ENCODE results near the gene RCE1.
A peak's percentile ranks its signal among the peaks of the same experiment; 100 is the strongest.

Gene RCE1

GRCh38 chr11:66845143-66845875, 2.1 kb downstream of the RCE1 start:
- no peak for DNase-seq

- DNase-seq, result no peak
Observed at GRCh38 chr11:66845876-66846212, 2.6 kb downstream of the RCE1 start.

GRCh38 chr11:66846671-66847091, 3.4 kb downstream of the RCE1 start:
- no peak for DNase-seq

- DNase-seq, result no peak
Observed at GRCh38 chr11:66847461-66848232, 4.4 kb downstream of the RCE1 start.

GRCh38 chr11:66848671-66849500, 5.6 kb downstream of the RCE1 start:
- DNase-seq, result no peak

- no peak for DNase-seq
Observed at GRCh38 chr11:66849501-66850234, 6.4 kb downstream of the RCE1 start.

- no peak for DNase-seq
Observed at GRCh38 chr11:66850235-66850587, 7.0 kb downstream of the RCE1 start.

- no peak for DNase-seq
Observed at GRCh38 chr11:66850588-66851238, 7.5 kb downstream of the RCE1 start.

- DNase-seq, result no peak
Observed at GRCh38 chr11:66851239-66851596, 8.0 kb downstream of the RCE1 start.

- peak; percentile 43 for DNase-seq
Observed at GRCh38 chr11:66851698-66852465, 8.6 kb downstream of the RCE1 start.

GRCh38 chr11:66852466-66853241, 9.4 kb downstream of the RCE1 start:
- DNase-seq, result no peak

- DNase-seq, result no peak
Observed at GRCh38 chr11:66853242-66854229, 10.3 kb downstream of the RCE1 start.

GRCh38 chr11:66854231-66854661, 11.0 kb downstream of the RCE1 start:
- DNase-seq, result no peak

GRCh38 chr11:66854729-66855211, 11.5 kb downstream of the RCE1 start:
- no peak for DNase-seq

GRCh38 chr11:66855574-66856495, 12.6 kb downstream of the RCE1 start:
- DNase-seq, result peak; percentile 85

- DNase-seq, result no peak
Observed at GRCh38 chr11:66856496-66857233, 13.4 kb downstream of the RCE1 start, which contains the start of gene LRFN4. TSS of gene LRFN4 (plus strand) at chr11:66857064. CDS start at chr11:66857745, 681 bp downstream.

GRCh38 chr11:66857234-66857926, 14.1 kb downstream of the RCE1 start:
- DNase-seq, result no peak

Data from stimulated activated CD4-positive, alpha-beta T cell treated with anti-CD3 and anti-CD28 coated beads, Interleukin-1b, Interleukin-23, amount 100 ng/mL, for 48 hours (primary cell).